K562 treated with DMSO at 1 percent for 24 hours (cell line): Measurements from ENCODE around the gene CCL17. TPM values are rescaled to one million over a fixed set of nuclear protein-coding genes. Genes with fewer than 3 reads are reported as not detected.

Experiments
- total RNA-seq: library from RNA; unstranded; fragments of 300-600 nt; gene quantifications from 2 replicates; pipeline ENCODE4 v1.2.3, GENCODE V29; 2022; ENCODE audit warnings: low read depth; ENCODE audit not compliant: insufficient read depth

The CCL17 gene
- total RNA-seq = not detected in 2 replicates

DNA sequence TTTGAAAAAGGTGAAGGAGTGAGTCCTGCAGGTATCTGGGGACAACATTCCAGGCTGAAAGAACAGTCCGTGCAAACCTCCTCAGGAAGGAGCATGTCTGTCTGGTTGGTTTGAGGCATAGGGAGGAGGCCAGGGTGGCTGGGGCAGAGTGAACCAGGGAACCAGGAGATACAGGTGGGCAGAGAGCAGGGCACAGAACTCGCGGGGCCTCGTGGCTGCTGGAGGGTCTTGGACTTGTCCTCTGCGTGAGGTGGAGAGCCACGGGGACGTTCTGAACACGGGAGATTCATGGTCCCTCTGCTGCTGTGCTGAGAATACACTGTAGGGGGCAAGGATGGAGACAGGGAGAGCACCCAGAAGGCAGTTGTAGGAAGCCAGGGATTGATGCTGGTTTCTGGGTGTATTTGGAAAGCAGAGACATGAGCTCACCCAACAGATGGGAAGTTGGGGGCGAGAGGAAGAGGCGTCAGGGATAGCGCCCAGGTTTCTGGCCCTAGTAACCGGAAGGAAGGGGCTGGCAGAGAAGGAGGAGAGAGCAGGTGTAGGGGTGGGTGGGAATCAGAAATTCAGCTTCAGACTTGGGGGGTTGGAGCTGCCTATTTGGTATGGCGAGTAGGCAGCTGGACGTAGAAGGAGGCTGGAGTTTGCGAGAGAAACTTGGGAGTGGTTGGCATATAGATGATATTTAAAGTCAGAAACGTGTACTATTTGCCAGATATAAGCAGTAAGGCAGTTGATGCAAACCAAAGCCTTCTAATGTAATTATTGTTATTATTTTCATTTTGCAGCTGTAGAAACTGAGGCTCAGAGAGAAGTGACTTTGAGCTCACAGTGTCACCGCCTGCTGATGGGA, at the start of gene CCL17:
CCL17 (plus strand) TSS at position 803 of the 853 bp plus-strand sequence. CDS start 9,166 bp downstream, outside the sequence.

DNA sequence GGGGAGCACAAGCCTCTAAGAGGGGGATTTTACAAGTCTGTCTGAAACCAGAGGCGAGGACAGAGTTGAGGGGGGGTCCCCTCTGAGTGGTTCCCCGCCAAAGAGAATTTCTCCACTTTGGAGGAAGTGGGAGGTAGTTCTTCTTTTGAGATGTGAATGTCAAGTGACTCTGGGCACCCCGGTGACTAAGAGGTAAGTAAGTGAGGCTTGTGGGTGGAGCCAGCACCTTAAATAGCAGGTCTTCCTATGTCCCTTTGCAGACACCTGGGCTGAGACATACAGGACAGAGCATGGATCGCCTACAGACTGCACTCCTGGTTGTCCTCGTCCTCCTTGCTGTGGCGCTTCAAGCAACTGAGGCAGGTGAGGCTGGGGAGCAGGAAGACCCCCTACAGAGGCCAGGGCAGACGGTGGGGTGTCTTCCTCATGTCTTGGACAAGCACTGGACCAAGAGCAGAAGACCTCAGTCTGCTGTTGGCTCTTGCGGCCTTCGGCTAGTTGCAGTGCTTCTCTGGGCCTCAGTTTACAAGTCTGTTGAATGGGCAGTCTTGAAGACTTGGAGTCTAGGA, 46.0 kb upstream of the CCL17 start, which contains the start of gene CCL22:
CCL22 (plus strand) TSS at position 257 of the 569 bp plus-strand sequence; CDS start at position 291, 34 bp downstream.

DNA sequence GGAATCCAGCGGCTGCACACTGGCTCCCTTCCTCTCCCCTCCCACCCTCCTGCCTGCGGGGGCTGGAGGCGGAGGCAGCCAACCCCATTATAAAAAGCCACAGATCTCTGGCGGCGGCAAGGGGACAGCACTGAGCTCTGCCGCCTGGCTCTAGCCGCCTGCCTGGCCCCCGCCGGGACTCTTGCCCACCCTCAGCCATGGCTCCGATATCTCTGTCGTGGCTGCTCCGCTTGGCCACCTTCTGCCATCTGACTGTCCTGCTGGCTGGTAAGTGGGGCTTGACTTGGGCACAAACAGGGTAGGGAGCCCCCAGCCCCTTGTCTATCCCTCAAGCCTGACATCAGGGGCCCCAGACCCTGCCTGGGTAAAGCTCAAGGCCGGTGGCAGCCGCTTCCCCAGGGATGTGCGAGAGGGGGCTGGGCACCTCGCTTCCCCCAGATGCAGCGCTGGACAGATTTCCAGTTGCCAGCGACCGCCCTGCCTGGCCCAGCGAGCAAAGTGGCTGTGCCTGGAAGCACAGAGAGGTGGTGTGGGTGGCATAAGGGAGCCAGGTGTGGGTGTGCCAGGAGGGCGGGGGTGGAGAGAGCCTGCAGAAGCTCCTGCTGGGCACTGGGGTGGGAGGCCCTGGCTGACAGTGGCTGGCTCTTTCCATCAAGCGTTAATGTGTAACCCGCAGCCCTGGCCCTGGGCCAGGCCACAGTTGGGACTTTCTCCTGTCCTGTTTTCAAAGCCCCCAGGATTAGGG, 32.0 kb upstream of the CCL17 start, which contains the start of gene CX3CL1:
CX3CL1 (plus strand) TSS at position 119 of the 745 bp plus-strand sequence; CDS start at position 198, 79 bp downstream.

DNA sequence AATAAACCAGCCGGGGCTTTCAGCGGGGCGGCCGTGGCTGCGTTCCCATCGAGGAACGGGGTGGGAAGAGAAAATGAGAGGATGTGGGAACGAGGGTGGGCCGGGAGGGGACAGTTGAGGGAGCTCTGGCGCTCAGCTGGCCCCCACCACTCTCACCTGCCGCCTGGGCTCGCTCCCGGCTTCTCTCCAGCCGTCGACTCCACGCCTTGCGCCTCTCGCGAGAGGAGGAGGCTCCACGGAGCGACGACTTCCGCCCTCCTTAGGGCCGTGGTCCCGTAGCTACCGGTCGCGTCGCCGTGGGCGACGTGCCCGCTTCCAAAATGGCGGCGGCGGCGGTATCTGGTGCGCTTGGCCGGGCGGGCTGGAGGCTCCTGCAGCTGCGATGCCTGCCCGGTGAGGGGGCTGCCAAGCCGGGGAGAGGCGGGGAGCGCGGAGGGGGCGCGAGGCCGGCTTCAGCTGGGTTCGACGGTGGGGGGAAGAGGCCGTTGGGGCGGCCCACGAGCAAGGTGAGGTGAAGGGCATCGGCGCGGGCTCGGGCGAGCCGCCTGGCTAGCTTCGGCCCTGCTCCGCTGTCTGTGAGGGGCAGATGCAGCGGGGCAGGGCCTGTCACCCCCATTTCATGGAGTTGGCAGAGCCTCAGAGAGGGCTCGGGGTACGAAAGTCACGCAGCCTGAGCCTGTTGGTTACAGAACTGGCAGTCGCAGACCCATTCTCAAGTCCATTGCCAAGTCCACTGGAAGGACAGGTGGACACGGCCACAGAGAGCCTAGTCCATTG, 42.8 kb downstream of the CCL17 start, which contains the start of the genes CIAPIN1 and COQ9:
CIAPIN1 (minus strand) TSS at position 200 of the 777 bp plus-strand sequence. CDS start 6,457 bp downstream, outside the sequence.
COQ9 (plus strand) TSS at position 294 of the 777 bp plus-strand sequence; CDS start at position 321, 27 bp downstream.

GRCh38 chr16:57462209-57462977, 57.8 kb downstream of the CCL17 start, which contains the start of gene POLR2C:
Gene POLR2C (plus strand): TSS chr16:57462679. CDS start chr16:57462725, 46 bp downstream.

Other genes starting within 250 kb of the CCL17 start
- gene PSME3IP1, start 218.7 kb upstream of the CCL17 start, total RNA-seq = 64.8 and 70.7 TPM in 2 replicates
- gene RSPRY1, start 218.4 kb upstream of the CCL17 start, total RNA-seq = 12.7 and 13.2 TPM in 2 replicates
- gene ARL2BP, start 159.5 kb upstream of the CCL17 start, total RNA-seq = 39.0 and 40.9 TPM in 2 replicates
- gene PLLP, start 120.1 kb upstream of the CCL17 start, total RNA-seq = 1.4 and 1.7 TPM in 2 replicates
- gene CCL22, start 46.0 kb upstream of the CCL17 start, total RNA-seq = not detected in 2 replicates
- 0.12 TPM in 1 of 2 replicates, not detected in the other for gene CX3CL1, start 32.3 kb upstream of the CCL17 start, total RNA-seq
- gene CIAPIN1, start 42.6 kb downstream of the CCL17 start, total RNA-seq = 47.5 and 50.9 TPM in 2 replicates
- 60.0 and 62.5 TPM in 2 replicates for gene COQ9, start 42.7 kb downstream of the CCL17 start, total RNA-seq
- 105 and 107 TPM in 2 replicates for gene POLR2C, start 57.9 kb downstream of the CCL17 start, total RNA-seq
- 12.2 and 15.0 TPM in 2 replicates for gene DOK4, start 81.7 kb downstream of the CCL17 start, total RNA-seq
- gene CCDC102A, start 131.8 kb downstream of the CCL17 start, total RNA-seq = 6.8 and 7.7 TPM in 2 replicates
- gene ADGRG5, start 137.9 kb downstream of the CCL17 start, total RNA-seq = 0.35 and 0.56 TPM in 2 replicates
- 0.41 and 0.95 TPM in 2 replicates for gene ADGRG1, start 223.9 kb downstream of the CCL17 start, total RNA-seq